Stimulated activated CD4-positive, alpha-beta T cell treated with anti-CD3 and anti-CD28 coated beads, Interleukin-1b, Interleukin-23, amount 100 ng/mL, for 48 hours (primary cell): Measurements from ENCODE around the gene IGFL3.

Source experiments
- DNase-seq: peaks from one replicate; pipeline ENCODE4 v3.0.0-alpha.2; 2020

Gene IGFL3

DNA sequence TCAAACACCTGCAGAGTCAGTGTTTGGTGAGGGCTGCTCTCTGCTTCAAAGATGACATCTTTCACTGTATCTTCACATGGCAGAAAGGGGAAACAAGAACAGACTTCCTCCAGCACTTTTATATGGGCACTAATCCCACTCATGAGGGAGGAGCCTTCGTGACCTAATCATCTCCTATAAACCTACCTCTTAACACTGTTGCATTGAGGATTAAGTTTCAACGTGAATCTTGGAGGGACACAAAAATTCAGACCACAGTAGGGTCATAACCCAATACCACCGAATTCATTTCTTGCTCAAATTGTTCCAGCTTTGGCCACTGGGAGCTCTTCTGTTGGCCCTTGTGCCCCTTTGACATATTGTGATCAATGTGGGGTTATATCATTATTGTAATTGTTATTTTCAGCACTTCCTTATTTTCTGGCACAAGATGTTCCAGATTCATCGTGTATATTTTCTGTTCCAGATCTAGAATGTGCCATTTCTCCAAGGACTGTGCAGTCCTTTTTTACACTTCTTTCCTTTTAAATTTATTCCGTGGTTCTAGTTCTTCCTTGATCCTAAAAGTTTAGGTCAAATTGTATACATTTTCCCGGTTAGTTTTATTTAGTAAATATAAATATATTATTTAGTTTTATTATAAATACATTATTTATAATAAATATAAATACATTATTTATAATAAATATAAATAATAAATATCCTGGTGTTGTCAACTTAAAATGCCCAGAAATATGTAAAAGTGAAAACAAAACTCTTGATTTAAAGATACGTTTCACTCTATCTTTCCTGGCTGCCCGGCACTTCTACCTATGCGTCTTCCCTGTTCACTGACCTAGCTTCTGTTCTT lies 48.2 kb downstream of the IGFL3 start:
- DNase-seq: no peak

DNA sequence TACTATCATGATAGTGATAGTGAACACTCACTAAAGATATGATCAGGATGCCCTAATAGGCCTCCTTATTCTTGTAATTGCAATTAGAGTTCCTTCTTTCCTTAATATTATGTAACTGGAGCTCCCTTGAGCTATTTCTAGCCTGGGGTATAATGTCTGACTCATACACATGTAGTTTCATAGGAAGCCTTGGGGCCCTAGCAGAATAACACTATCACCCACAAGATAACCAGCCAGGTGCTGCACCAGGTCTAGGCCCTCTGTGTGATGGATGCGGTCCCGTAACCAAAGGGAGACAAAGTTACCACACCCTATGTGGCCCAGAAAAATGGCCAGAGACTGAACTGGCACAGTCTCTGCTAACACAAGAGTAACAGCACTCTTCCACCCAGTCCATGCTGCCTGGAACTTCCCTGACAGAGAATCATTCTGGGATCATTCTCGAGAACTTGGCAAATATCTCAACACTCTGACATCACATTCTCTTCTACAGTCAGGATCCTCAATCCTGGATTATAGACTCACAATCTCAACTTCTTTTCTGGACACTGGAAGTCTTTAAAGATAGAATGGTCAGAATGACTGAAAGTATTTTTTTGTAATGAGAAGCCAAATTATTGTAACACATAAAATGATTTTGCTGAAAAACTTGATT lies 51.1 kb downstream of the IGFL3 start:
- no peak for DNase-seq
